PFSK-1 (cell line): ENCODE results near the gene ZNF485.

ENCODE experiments used
- FOXP2 ChIP-seq: optimal IDR thresholded peaks from 2 replicates; pipeline ENCODE3; 2011; ENCODE audit warnings: borderline replicate concordance, control low read depth, inconsistent platforms; ENCODE audit not compliant: insufficient read depth; ENCODE audit errors: extremely low read length, extremely low read depth
- POLR2AphosphoS5 ChIP-seq: IDR thresholded peaks from 2 replicates; pipeline ENCODE4 v1.6.1; 2012; ENCODE audit warnings: low read depth, mild to moderate bottlenecking, control low read depth, low read length, moderate library complexity
- REST ChIP-seq, 2 experiments: IDR thresholded peaks; 2 replicates each; pipeline versions ENCODE4 v1.6.1 to v1.8.0; 2011 to 2012; ENCODE audit warnings: low read depth in 2 of 2, low read length in 2 of 2, control low read depth in 1 of 2, inconsistent platforms in 1 of 2, mild to moderate bottlenecking in 1 of 2, moderate library complexity in 1 of 2; ENCODE audit not compliant: insufficient read depth in 1 of 2
- SIN3A ChIP-seq: IDR thresholded peaks from 2 replicates; pipeline ENCODE4 v1.6.1; 2012; ENCODE audit warnings: mild to moderate bottlenecking, low read length, moderate library complexity, borderline replicate concordance; ENCODE audit not compliant: insufficient read depth

- TF ChIP-seq REST (IDR thresholded peaks at IDR 0.05; ENCODE audit: insufficient read depth in 1 of 2, low read depth in 2 of 2, low read length in 2 of 2), result no peak
- TF ChIP-seq SIN3A, result no peak
- no peak for TF ChIP-seq FOXP2
- no peak for TF ChIP-seq POLR2AphosphoS5
Observed at GRCh38 chr10:43658227-43658626, 52.0 kb downstream of the ZNF485 start.
